Upper lobe of right lung (tissue), 1 donor: ENCODE data around the gene AMPH. TPM values are rescaled to one million over a fixed set of nuclear protein-coding genes. Genes with fewer than 3 reads are reported as not detected.
A peak's percentile ranks its signal among the peaks of the same experiment; 100 is the strongest.

Experiments
- ATAC-seq: fragments of 200-7000 bp; cut with Tn5 transposase; one replicate; pipeline ENCODE4 v1.9.1; 2020; ENCODE audit warnings: mild to moderate bottlenecking, moderate library complexity
- DNase-seq: peaks from one replicate; pipeline ENCODE4 v3.0.0-alpha.2; 2020
- H3K27ac ChIP-seq: fragments of 200-600 bp; one replicate; pipeline ENCODE4 v1.8.0; 2022
- H3K27me3 ChIP-seq: fragments of 200-600 bp; one replicate; pipeline ENCODE4 v1.8.0; 2022; ENCODE audit warnings: mild to moderate bottlenecking
- H3K36me3 ChIP-seq: fragments of 200-600 bp; one replicate; pipeline ENCODE4 v1.8.0; 2022
- H3K4me1 ChIP-seq: fragments of 200-600 bp; one replicate; pipeline ENCODE4 v1.8.0; 2022
- H3K4me3 ChIP-seq: fragments of 200-600 bp; one replicate; pipeline ENCODE4 v1.8.0; 2022; ENCODE audit warnings: mild to moderate bottlenecking
- H3K9me3 ChIP-seq: fragments of 200-600 bp; one replicate; pipeline ENCODE4 v1.8.0; 2022
- intact Hi-C: fragments of 100-400 bp; cut with DNase I; formaldehyde crosslinking; loops from one replicate; pipeline ENCODE4 v1.11.0; 2022
- total RNA-seq: library from RNA; stranded (reverse); fragmentation: NEBNext Ultra II Directional; extraction: Animal tissue kit (Norgen Biotek cat#: 25700); gene quantifications from one replicate; pipeline ENCODE4 v1.2.1, GENCODE V29; 2021
- TF ChIP-seq, protein P1 (sequence below): fragments of 200-600 bp; IDR thresholded peaks from one replicate; pipeline ENCODE4 v1.8.0; 2022; ENCODE audit warnings: antibody characterized with exemption
- donor health status: DM: no; HTN: yes; CAD: no; lungs with severe emphysema.

AMPH gene
- total RNA-seq, 1 donor from 2014 or later: 0.58 TPM

DNA sequence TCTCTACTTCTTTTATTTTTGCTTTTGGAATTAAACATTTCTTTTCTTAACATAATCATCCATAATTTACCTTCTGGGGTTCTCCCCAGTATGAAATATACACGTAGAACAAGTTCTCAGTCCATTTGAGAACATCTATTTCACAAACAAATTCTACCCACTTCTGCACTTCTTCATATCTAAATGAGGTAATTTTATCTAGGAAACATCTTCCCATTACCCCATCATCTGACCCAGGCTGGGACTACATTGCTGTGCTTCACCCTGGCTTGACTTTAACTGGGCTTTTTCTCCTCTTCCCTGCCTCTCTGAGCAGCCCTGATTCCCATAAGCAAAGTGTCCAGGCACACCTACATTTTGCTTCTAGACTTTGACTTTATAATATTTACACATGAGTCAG lies 43.3 kb upstream of the AMPH start:
- DNase-seq (no peak), ATAC-seq (peak; percentile 37)
- intact Hi-C loops: no loop called here
- Histone ChIP-seq H3K9me3 (no peaks in the 10 kb centered on the region), H3K36me3 (no peaks in the 10 kb centered on the region), H3K27me3 (no peaks in the 10 kb centered on the region), H3K4me1 (no peaks in the 10 kb centered on the region), H3K27ac (no peak overlapping the region), H3K4me3 (no peak overlapping the region)
- TF ChIP-seq, protein P1, sequence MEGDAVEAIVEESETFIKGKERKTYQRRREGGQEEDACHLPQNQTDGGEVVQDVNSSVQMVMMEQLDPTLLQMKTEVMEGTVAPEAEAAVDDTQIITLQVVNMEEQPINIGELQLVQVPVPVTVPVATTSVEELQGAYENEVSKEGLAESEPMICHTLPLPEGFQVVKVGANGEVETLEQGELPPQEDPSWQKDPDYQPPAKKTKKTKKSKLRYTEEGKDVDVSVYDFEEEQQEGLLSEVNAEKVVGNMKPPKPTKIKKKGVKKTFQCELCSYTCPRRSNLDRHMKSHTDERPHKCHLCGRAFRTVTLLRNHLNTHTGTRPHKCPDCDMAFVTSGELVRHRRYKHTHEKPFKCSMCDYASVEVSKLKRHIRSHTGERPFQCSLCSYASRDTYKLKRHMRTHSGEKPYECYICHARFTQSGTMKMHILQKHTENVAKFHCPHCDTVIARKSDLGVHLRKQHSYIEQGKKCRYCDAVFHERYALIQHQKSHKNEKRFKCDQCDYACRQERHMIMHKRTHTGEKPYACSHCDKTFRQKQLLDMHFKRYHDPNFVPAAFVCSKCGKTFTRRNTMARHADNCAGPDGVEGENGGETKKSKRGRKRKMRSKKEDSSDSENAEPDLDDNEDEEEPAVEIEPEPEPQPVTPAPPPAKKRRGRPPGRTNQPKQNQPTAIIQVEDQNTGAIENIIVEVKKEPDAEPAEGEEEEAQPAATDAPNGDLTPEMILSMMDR: no peak

DNA sequence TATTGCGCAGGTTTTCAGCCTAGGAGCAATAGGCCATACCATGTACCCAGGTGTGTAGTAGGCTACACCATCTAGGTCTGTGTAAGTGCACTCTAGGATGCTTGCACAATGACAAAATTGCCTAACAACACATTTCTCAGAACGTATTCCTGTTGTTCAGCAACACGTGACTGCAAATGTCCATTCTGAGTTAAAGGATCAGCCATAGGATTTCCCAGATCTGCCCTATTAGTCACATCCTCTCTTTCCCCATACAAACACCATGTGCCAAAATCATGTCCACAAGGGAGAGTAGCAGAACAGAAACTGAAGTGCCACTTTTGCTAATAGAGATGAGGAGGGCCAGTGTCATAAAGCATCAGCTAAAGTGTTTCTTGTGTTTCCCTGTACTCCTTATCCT lies 42.6 kb upstream of the AMPH start:
- Histone ChIP-seq H3K4me1 (no peaks in the 10 kb centered on the region), H3K9me3 (no peaks in the 10 kb centered on the region), H3K4me3 (no peak overlapping the region), H3K36me3 (no peaks in the 10 kb centered on the region), H3K27ac (no peak overlapping the region), H3K27me3 (no peaks in the 10 kb centered on the region)
- intact Hi-C loops: no loop called here
- TF ChIP-seq, protein P1: no peak
- DNase-seq: no peak
- ATAC-seq: peak; percentile 82

DNA sequence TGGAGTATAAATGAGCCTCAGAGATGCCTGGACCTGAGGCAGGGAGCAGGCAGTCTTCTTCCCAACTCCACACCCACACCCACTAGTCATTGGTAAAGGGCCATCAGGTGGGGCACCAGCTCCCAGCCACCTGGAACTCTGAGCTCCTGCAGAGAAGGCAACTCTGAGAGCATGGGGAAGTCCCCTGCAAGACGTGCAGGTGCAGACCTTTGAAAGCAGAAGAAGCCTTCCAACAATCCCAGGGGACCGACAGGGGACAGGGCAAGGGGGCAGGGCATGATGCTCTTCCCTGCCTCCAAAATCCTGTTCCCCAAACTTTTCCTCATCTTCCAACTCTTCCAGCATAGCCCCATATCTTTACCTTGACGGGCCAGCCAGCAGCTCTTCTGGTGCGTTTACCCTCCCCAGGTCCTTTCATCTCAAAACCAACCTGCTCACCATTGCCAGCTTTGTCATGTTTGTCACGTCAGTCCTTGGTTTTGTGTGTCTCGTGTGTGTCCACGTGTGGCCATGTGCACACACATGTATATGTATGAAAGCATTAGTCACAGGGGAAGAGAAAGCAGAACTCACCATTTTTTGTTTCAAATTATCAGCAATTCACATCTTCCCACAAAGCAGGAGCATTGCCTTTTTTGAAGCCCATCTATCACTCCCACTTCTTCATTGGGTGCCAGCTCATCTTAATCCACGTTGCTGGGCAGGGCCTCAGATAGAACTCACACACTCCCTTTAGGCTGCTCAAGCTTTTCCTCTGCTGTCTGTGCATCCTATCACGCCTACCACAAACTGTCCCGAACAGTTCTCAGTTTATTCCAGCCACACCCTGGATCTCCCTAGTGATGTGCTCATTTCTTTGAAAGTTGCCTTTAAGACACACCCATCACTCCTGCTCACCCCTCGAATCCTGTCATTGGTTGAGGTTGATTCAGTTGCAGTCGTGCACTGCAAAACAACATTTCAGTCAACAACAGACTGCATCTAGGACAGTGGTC lies 41.0 kb upstream of the AMPH start:
- DNase-seq: no peak
- no peaks in the 10 kb centered on the region for H3K27me3 ChIP-seq
- no peak overlapping the region for H3K4me3 ChIP-seq
- H3K27ac ChIP-seq: no peak overlapping the region
- H3K4me1 ChIP-seq: no peaks in the 10 kb centered on the region
- intact Hi-C loops: no loop called here
- H3K36me3 ChIP-seq: no peaks in the 10 kb centered on the region
- TF ChIP-seq, protein P1: no peak
- H3K9me3 ChIP-seq: no peaks in the 10 kb centered on the region
- ATAC-seq: peak; percentile 42

DNA sequence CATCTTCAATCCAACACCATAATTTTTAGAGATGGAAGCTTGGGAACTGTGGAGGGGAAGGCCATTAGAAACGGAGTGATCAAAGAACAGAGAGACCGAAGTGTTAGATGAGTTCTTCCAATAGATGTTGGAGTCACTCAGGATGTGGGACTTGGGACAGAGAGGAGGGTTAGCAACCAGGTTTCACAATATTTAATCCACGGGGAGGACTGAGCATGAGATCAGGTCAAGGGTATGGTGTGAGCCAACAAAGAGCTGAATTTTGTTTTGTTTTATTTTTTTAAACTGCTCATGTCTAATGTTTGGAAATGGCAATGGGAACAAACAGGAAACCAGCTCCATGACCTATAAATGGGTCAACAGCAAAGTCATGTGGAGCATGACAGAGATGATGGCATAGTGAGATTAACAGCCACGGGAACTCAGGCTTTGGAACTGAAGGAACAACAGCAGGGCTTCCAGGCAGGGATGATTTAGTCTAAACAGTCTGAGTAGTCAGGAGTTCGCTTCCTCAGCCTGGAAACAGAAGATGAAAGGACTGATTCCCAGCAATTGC lies 38.9 kb upstream of the AMPH start:
- Histone ChIP-seq H3K27me3 (no peaks in the 10 kb centered on the region), H3K9me3 (no peaks in the 10 kb centered on the region), H3K4me1 (no peaks in the 10 kb centered on the region), H3K36me3 (no peaks in the 10 kb centered on the region), H3K4me3 (no peak overlapping the region), H3K27ac (no peak overlapping the region)
- intact Hi-C loops: no loop called here
- TF ChIP-seq, protein P1: no peak
- ATAC-seq (no peak), DNase-seq (no peak)

DNA sequence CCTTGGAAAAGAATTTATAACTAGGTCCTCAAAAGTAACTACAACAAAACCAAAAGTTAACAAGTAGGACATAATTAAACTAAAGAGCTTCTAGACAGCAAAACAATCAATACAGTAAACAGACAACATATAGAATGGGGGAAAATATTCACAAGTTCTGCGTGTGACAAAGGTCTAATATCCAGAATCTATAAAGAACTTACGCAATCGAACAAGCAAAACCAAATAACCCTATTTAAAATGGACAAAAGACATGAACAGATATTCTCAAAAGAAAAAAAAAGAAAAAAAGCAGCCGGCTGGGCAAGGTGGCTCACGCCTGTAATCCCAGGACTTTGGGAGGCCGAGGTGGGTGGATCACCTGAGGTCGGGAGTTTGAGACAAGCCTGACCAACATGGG lies 33.8 kb upstream of the AMPH start:
- Histone ChIP-seq H3K27ac (no peak overlapping the region), H3K9me3 (no peaks in the 10 kb centered on the region), H3K4me3 (no peak overlapping the region), H3K36me3 (no peaks in the 10 kb centered on the region), H3K27me3 (no peaks in the 10 kb centered on the region), H3K4me1 (no peaks in the 10 kb centered on the region)
- TF ChIP-seq, protein P1: no peak
- no peak for ATAC-seq
- intact Hi-C loops: no loop called here
- DNase-seq: no peak
